AG04450 (cell line): ENCODE measurements around the gene RAI1. TPM values are rescaled to one million over a fixed set of nuclear protein-coding genes. Genes with fewer than 3 reads are reported as not detected.

Source experiments
- CTCF ChIA-PET: fragments of 300-600, 350-600 bp; formaldehyde crosslinking; extraction: SDS; loops from one replicate; lab custom pipeline; 2022; ENCODE audit warnings: antibody characterized with exemption, inconsistent platforms; lab: Charles Lee
- POLR2A ChIA-PET: fragments of 350-600 bp; formaldehyde crosslinking; extraction: SDS; loops from one replicate; lab custom pipeline; 2021; ENCODE audit warnings: antibody characterized with exemption, inconsistent platforms; lab: Yijun Ruan, JAX
- DNase-seq: peaks from one replicate; pipeline ENCODE4 v3.0.0-alpha.2; 2011; ENCODE audit warnings: low read depth, low spot score
- H3K27ac ChIP-seq: one replicate; pipeline ENCODE4 v1.5.1; 2012; ENCODE audit warnings: low read depth, low read length, control low read depth
- H3K27me3 ChIP-seq: one replicate; pipeline ENCODE4 v1.6.0; 2012; ENCODE audit warnings: low read length; ENCODE audit not compliant: control insufficient read depth, insufficient read depth
- H3K4me3 ChIP-seq: 2 replicates; pipeline ENCODE4 v1.5.1; 2011; ENCODE audit warnings: mild to moderate bottlenecking, low read depth, low read length, control low read depth
- H3K9me3 ChIP-seq: 2 replicates; pipeline ENCODE4 v1.5.1; 2012; ENCODE audit warnings: low read length; ENCODE audit not compliant: control insufficient read depth, insufficient read depth
- CTCF ChIP-seq: IDR thresholded peaks from 2 replicates; pipeline ENCODE4 v1.5.1; 2011; ENCODE audit warnings: low read depth, low read length, control low read depth, inconsistent platforms
- polyA plus RNA-seq: library from polyadenylated mRNA; depleted of rRNA; stranded (reverse); fragments of >200 nt; gene quantifications from 2 replicates; pipeline ENCODE4 v1.2.3, GENCODE V29; 2011

RAI1 gene
- polyA plus RNA-seq, 1 experiment: 2.1 TPM

- no peak for DNase-seq
- no peaks in the 10 kb centered on the region; the same call in 1 of the 2 replicates for H3K9me3 ChIP-seq
- H3K27me3 ChIP-seq: no peaks in the 10 kb centered on the region
- ChIA-PET CTCF (interaction anchor here (0.5 to 0.6 kb wide), 2 partner anchors 19 to 664 kb away, joined by 3 to 5 read pairs; no protein-coding TSS in a partner anchor), POLR2A (interaction anchor here (0.9 kb wide), 1 partner anchor 8 kb away, joined by 5 read pairs; the partner anchor contains the start of gene SREBF1)
- no peak overlapping the region for H3K27ac ChIP-seq
- H3K4me3 ChIP-seq: no peak overlapping the region
- TF ChIP-seq CTCF: no peak
Observed at GRCh38 chr17:17827826-17828621, 146.8 kb downstream of the RAI1 start.

GRCh38 chr17:17830269-17830567 is 149.0 kb downstream of the RAI1 start:
- no peaks in the 10 kb centered on the region for H3K27me3 ChIP-seq
- ChIA-PET CTCF (interaction anchor here (1.1 kb wide), 1 partner anchor 30 kb away, joined by 4 read pairs; no protein-coding TSS in a partner anchor), POLR2A (no interaction called here)
- DNase-seq: no peak
- H3K4me3 ChIP-seq: no peak overlapping the region
- no peak for TF ChIP-seq CTCF
- no peak overlapping the region for H3K27ac ChIP-seq
- H3K9me3 ChIP-seq: no peaks in the 10 kb centered on the region; the same call in 1 of the 2 replicates

- POLR2A ChIA-PET: no interaction called here
- CTCF ChIA-PET: interaction anchor here (0.6 to 1.1 kb wide), 2 partner anchors 29 to 1876 kb away, joined by 3 to 4 read pairs; no protein-coding TSS in a partner anchor
- H3K27ac ChIP-seq: no peak overlapping the region
- TF ChIP-seq CTCF: no peak
- no peak overlapping the region for H3K4me3 ChIP-seq
- H3K9me3 ChIP-seq: no peaks in the 10 kb centered on the region; the same call in 1 of the 2 replicates
- no peaks in the 10 kb centered on the region for H3K27me3 ChIP-seq
- no peak for DNase-seq
Observed at GRCh38 chr17:17830740-17831207, 149.5 kb downstream of the RAI1 start.

DNA sequence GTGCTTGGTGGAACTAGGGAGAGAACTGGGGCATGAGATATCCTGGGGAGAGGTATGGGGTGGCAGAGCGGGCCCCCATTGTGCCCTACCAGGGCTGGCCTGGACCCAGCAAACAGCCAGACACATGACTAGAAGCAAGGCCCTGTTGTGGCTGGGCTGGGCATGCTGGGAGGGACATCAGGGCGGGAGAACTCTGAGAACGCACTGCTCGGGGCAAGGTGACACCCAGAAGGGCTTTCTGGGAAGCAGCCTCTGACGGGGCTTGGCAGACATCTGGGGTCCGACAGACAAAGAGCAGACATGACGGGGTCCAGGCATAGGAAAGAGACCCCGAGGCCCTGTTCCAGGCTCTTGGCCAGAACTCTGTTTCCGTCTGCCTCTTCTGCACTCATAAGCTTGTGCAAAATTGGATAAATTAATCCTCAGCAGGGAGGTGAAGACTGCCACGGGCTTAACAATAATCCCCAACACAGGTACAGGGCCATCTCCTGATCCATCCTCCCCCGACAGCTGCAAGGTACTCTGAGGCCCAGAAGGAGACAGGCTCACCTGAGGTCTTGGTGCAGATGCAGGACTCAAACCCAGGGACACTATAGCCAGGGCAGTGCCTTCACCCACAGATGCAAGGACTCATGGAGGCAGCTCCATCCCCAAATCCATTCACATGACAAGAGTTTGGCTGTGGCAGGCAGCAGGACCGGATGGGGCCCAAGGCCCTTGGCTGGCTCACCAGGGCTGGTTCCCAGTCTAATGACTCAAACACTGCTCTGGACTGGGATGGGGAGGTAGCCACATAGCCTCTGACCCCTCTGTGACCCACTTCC is 150.2 kb downstream of the RAI1 start:
- POLR2A ChIA-PET: no interaction called here
- Histone ChIP-seq H3K4me3 (no peak overlapping the region), H3K27me3 (no peaks in the 10 kb centered on the region), H3K9me3 (no peaks in the 10 kb centered on the region; the same call in 1 of the 2 replicates), H3K27ac (no peak overlapping the region)
- TF ChIP-seq CTCF: no peak
- DNase-seq: no peak
- CTCF ChIA-PET: interaction anchor here (0.6 kb wide), 1 partner anchor 1877 kb away, joined by 3 read pairs; no protein-coding TSS in a partner anchor
